ENCODE data around the gene OPN1MW3.
"Not testable (repeated sequence)": the region's sequence is repeated elsewhere in the genome, so short reads cannot be mapped to it uniquely, and the experiment has no call there.

OPN1MW3 gene

GRCh38 chrX:154257282-154257681 is at the start of gene OPN1MW3:
OPN1MW3 (plus strand) TSS chrX:154257582; CDS start chrX:154257620, 38 bp downstream.
- DNase-seq (ENCODE audit: low read depth, low spot score), result not testable (repeated sequence)

DNA sequence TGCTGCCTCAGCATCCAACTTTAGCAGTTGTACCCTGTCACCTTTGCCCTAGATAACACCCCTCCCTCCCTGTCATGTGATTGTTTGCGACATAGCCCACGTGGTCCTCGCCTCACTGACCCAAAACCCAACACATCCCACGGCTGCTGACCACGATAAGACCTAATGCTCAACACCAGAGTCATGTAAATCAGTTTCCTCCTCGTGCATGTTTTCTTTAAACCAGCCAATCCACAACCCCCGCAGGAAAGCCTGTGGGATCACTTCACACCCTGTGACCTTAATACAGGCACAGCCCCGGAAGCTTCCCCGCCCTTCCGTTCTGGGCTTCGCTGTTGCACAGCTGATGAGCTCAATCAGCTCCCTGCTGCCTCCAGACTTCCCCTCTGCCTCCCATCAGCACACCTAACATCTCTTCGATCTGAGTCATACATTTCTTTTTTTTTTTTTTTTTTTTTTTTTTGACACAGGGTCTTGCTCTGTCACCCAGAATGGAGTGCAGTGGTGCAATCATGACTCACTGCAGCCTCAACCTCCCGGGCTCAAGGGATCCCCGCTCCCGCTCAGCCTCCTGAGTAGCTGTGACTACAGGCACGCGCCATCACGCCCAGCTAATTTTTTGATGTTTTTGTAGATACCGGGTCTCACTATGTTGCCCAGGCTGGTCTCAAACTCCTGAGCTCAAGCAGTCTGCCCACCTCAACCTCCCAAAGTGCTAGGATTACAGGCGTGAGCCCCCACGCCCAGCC is 47.5 kb upstream of the OPN1MW3 start:
- DNase-seq (ENCODE audit: low read depth, low spot score), result not testable (repeated sequence)

DNA sequence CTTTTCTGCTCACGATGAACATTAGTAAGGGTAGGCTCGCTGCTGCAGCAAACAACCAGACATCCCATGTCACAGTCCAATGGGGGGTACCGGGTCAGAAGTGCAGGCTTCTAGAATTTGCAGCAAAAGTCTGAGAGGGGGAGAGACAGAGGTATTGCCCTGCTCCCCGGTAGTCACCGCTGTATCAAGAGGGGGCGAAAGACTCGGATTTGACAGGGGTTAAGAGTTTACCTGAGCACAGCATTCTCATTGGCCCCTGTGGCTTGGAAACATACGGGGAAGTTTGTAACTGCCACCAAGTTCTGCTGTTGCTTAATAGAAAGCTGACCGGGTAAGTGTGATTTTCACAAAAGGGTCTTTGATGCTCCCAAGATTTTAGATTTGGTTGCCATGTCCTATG is 46.3 kb upstream of the OPN1MW3 start:
- not testable (repeated sequence) for DNase-seq (ENCODE audit: low read depth, low spot score)

GRCh38 chrX:154211499-154211898 is 45.9 kb upstream of the OPN1MW3 start:
- DNase-seq (ENCODE audit: low read depth, low spot score), result not testable (repeated sequence)

GRCh38 chrX:154219456-154219855 is 37.9 kb upstream of the OPN1MW3 start, which contains the start of gene OPN1MW2:
OPN1MW2 (plus strand) TSS chrX:154219756; CDS start chrX:154219816, 60 bp downstream.
- not testable (repeated sequence) for DNase-seq (ENCODE audit: low read depth, low spot score)

GRCh38 chrX:154225292-154225691 is 32.1 kb upstream of the OPN1MW3 start:
- DNase-seq (ENCODE audit: low read depth, low spot score), result not testable (repeated sequence)

- DNase-seq (ENCODE audit: low read depth, low spot score), result not testable (repeated sequence)
Observed at GRCh38 chrX:154226706-154227105, 30.7 kb upstream of the OPN1MW3 start.

DNA sequence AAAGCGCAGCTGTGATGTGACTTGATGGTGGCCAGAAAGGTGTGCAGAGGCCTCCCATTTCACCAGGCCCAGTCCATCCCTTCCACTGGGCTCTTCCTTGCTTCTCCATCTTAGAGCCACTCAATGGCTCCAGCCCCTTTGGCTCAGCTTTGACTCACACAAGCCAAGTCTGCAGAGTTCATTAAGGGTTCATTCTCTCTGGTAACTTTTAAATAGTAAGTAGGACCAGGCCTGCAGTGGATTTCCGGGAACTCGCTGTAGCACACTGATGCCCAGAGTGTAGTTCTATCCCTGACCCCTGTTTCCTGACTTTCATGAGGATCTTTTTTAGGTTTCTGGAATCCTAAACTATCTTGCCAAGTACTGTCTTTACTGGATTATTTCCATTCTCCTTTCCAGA is 25.9 kb upstream of the OPN1MW3 start:
- not testable (repeated sequence) for DNase-seq (ENCODE audit: low read depth, low spot score)

GRCh38 chrX:154233620-154234019 is 23.8 kb upstream of the OPN1MW3 start:
- DNase-seq (ENCODE audit: low read depth, low spot score), result not testable (repeated sequence)

DNA sequence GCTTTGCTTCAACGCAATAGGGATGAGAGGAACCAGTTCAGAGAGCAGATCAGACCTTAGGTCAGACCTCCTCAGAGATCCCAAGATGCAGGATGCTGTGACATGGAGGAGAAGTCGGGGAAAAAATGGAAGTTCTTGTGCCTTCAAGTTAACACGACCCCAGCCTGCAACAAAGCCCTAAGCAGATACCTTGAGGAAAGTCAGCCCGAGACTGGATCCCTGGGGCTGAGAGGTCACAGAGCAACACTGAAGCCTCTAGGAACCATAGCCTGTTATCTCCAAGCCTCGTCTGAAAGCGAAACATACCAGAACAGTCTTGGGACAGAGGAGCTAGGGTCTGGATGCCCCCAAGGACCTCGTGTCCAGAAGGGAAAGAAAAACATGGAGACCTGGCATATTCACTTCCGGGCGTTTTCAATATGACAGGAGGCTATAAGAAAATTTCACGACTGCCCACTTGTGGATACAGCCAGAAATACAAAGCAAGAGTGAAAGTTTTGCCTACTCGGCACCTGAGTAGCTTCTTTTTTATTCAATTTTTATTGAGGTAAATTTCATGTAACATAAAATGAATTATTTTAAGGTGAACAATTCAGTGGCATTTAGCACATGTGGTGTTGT is 18.3 kb upstream of the OPN1MW3 start:
- DNase-seq (ENCODE audit: low read depth, low spot score), result not testable (repeated sequence)

DNA sequence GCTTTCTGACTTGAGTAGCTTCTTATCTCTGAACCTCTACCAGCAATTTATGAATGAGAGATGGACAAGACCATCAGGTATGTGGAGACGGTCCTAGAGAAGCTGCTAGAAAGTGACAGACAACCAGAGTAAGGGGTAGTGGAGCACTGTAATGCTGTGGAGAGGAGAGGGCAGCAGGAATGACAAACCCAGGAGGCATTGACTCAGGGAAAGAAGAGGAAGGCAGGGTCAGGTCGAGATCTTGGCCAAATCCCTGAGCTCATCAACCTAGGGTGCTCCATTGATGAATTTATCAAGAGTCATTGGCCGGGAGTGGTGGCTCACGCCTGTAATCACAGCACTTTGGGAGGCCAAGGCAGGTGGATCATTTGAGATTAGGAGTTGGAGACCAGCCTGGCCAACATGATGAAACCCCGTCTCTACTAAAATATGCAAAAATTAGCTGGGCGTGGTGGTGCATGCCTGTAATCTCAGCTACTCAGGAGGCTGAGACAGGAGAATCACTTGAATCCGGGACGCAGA is 17.3 kb upstream of the OPN1MW3 start:
- not testable (repeated sequence) for DNase-seq (ENCODE audit: low read depth, low spot score)

DNA sequence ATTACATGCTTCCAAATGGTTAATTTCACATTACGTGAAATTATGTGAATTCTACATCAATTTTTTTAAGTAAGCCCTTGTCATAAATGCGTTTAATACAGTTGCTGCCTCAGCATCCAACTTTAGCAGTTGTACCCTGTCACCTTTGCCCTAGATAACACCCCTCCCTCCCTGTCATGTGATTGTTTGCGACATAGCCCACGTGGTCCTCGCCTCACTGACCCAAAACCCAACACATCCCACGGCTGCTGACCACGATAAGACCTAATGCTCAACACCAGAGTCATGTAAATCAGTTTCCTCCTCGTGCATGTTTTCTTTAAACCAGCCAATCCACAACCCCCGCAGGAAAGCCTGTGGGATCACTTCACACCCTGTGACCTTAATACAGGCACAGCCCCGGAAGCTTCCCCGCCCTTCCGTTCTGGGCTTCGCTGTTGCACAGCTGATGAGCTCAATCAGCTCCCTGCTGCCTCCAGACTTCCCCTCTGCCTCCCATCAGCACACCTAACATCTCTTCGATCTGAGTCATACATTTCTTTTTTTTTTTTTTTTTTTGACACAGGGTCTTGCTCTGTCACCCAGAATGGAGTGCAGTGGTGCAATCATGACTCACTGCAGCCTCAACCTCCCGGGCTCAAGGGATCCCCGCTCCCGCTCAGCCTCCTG is 9.9 kb upstream of the OPN1MW3 start:
- not testable (repeated sequence) for DNase-seq (ENCODE audit: low read depth, low spot score)

GRCh38 chrX:154248076-154248475 is 9.3 kb upstream of the OPN1MW3 start:
- not testable (repeated sequence) for DNase-seq (ENCODE audit: low read depth, low spot score)

- not testable (repeated sequence) for DNase-seq (ENCODE audit: low read depth, low spot score)
Observed at GRCh38 chrX:154258711-154259110, 1.3 kb downstream of the OPN1MW3 start.

DNA sequence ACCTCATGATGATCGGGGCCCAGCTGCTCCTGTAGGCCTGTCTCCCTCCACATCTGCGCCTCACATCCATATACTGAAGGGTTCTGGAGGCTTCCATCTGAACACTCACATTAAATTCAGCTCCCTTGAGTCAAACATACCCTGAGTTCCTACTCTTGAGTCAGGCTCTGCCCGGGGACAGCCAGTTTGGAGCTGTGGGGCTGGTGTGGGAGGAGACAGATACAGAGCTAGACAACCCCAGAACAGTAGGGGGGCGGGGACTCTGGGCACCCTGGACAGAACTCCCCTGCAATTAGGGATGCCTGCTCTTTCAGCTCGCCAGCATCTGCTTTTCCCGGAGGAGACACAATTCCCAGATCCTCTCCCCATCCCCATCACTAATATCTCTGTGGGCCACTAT is 5.7 kb downstream of the OPN1MW3 start:
- DNase-seq (ENCODE audit: low read depth, low spot score), result not testable (repeated sequence)

DNA sequence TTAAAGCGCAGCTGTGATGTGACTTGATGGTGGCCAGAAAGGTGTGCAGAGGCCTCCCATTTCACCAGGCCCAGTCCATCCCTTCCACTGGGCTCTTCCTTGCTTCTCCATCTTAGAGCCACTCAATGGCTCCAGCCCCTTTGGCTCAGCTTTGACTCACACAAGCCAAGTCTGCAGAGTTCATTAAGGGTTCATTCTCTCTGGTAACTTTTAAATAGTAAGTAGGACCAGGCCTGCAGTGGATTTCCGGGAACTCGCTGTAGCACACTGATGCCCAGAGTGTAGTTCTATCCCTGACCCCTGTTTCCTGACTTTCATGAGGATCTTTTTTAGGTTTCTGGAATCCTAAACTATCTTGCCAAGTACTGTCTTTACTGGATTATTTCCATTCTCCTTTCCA is 11.9 kb downstream of the OPN1MW3 start:
- DNase-seq (ENCODE audit: low read depth, low spot score), result not testable (repeated sequence)

GRCh38 chrX:154284489-154285338 is 27.3 kb downstream of the OPN1MW3 start:
- DNase-seq (ENCODE audit: low read depth, low spot score), result not testable (repeated sequence)

GRCh38 chrX:154286406-154286805 is 29.0 kb downstream of the OPN1MW3 start:
- not testable (repeated sequence) for DNase-seq (ENCODE audit: low read depth, low spot score)

DNA sequence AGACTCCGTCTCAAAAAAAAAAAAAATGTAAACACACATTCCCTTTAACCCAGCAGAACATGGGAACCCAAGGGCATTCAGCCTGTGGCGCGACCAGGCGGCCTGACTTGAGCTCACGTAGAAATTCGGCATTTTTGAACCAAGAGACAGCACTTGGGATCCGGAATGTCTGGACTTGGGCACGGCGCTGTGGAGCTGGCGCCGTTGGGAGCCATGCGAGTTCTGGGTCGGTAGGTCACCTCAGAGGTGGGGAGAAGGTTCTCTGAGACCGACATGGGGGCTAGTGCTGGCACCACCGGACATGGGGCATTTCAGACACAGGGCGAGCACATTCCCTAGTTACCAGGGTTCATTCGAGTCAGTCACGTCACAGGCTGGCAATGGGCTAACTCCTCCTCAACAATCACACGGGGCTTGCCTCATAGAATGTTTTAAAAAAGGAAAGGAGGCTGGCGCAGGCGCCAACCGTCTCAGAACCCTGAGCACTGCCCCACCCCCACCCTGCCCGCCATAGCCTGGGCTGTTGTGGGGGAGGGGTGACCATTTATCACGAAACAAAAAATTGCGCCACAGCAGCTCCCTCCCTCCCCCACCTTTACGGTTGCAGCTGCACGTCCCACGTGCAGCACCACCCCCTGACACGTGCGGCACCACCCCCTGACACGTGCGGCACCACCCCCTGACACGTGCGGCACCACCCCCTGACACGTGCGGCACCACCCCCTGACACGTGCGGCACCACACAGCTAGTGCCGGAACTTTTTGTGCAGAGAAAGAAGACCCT is 37.6 kb downstream of the OPN1MW3 start, which contains the start of gene TEX28:
Gene TEX28 (minus strand): TSS at position 334 of the 784 bp plus-strand sequence. CDS start 3,007 bp downstream, outside the sequence.
- DNase-seq (ENCODE audit: low read depth, low spot score), result no peak

GRCh38 chrX:154295664-154296310 is 38.4 kb downstream of the OPN1MW3 start, which contains the start of gene TKTL1:
TKTL1 (plus strand) TSS chrX:154295795; CDS start chrX:154295860, 65 bp downstream.
- no peak for DNase-seq (ENCODE audit: low read depth, low spot score)

Measured in smooth muscle cell of the brain vasculature (primary cell).